ENCODE measurements around the gene CMC2.

DNA sequence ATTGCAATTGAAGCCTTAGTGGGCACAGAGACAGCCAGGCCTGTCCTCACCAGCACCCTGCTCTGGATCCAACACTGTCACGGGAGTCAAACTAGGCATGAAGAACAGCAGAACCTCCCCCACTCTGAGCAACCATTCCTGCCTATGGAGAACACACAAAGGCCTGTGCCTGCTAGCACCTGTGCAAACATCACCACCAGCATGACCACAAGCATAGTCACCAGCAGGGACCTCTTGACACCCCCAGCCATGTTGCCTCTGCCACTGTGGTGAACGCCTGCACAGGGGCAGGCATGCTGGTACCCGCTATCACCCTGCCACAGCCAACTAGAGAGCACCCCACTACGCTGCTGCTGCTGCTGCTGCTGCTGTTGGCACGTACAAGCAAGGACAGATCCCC lies 51.7 kb downstream of the CMC2 start:
- TF ChIP-seq POLR2A (IDR thresholded peaks at IDR 0.05; ENCODE audit: low read depth, low read length), result no peak
- no peak for TF ChIP-seq TAF1 (IDR thresholded peaks at IDR 0.05; ENCODE audit: borderline replicate concordance, low read depth, low read length)
- no peak for TF ChIP-seq POLR2AphosphoS5 (IDR thresholded peaks at IDR 0.05; ENCODE audit: low read depth, low read length)
